Skeletal muscle satellite cell (primary cell): ENCODE data around the gene SYNJ1.

Experiments used
- H3K27me3 ChIP-seq: 2 replicates; pipeline ENCODE4 v1.7.0; 2013; ENCODE audit warnings: low read length; ENCODE audit not compliant: control insufficient read depth, insufficient read depth
- H3K36me3 ChIP-seq: 2 replicates; pipeline ENCODE4 v1.7.0; 2013; ENCODE audit warnings: mild to moderate bottlenecking, control low read depth, low read length; ENCODE audit not compliant: insufficient read depth
- H3K4me1 ChIP-seq: 2 replicates; pipeline ENCODE4 v1.7.0; 2013; ENCODE audit warnings: low read length; ENCODE audit not compliant: control insufficient read depth, insufficient read depth
- H3K4me2 ChIP-seq: 2 replicates; pipeline ENCODE4 v1.7.0; 2013; ENCODE audit warnings: mild to moderate bottlenecking, low read length
- H3K4me3 ChIP-seq: 2 replicates; pipeline ENCODE4 v1.7.0; 2013; ENCODE audit warnings: low read length
- H3K9ac ChIP-seq: 2 replicates; pipeline ENCODE4 v1.7.0; 2013; ENCODE audit warnings: mild to moderate bottlenecking, low read depth, low read length, moderate library complexity
- H3K9me3 ChIP-seq: replicated peaks from 2 replicates; pipeline ENCODE4 v1.7.0; 2013; ENCODE audit warnings: mild to moderate bottlenecking, control low read depth, low read length

Gene SYNJ1

GRCh38 chr21:32587120-32587519 is 140.7 kb downstream of the SYNJ1 start:
- Histone ChIP-seq H3K9ac (no peak overlapping the region), H3K27me3 (peaks cover 40% of the 10 kb centered on the region), H3K4me2 (no peak overlapping the region), H3K36me3 (no peaks in the 10 kb centered on the region), H3K4me3 (no peak overlapping the region), H3K4me1 (no peaks in the 10 kb centered on the region), H3K9me3 (no peaks in the 10 kb centered on the region)

- Histone ChIP-seq H3K27me3 (peaks cover 50% of the 10 kb centered on the region), H3K4me1 (no peaks in the 10 kb centered on the region)
These were observed 141.8 kb downstream of the SYNJ1 start for GRCh38 chr21:32585970-32586369.

GRCh38 chr21:32585042-32585710 is 142.6 kb downstream of the SYNJ1 start, which contains the start of gene TCP10L:
TCP10L (minus strand) TSS chr21:32585523; CDS start chr21:32584304, 1,219 bp downstream.
- Histone ChIP-seq H3K9ac (no peak within 1 kb of the TSS), H3K4me1 (no peaks in the 10 kb centered on the region), H3K9me3 (no peaks in the 10 kb centered on the region), H3K4me2 (no peak within 1 kb of the TSS), H3K27me3 (peaks cover 53% of the 10 kb centered on the region), H3K36me3 (no peaks in the 10 kb centered on the region), H3K4me3 (no peak within 1 kb of the TSS)

More at GRCh38 chr21:32585970-32586369, 141.8 kb downstream of the SYNJ1 start:
- Histone ChIP-seq H3K9ac (no peak overlapping the region), H3K4me2 (no peak overlapping the region), H3K9me3 (no peaks in the 10 kb centered on the region), H3K4me3 (no peak overlapping the region), H3K36me3 (no peaks in the 10 kb centered on the region)

- Histone ChIP-seq H3K27me3 (peaks cover 52% of the 10 kb centered on the region), H3K9me3 (no peaks in the 10 kb centered on the region), H3K36me3 (no peaks in the 10 kb centered on the region), H3K4me2 (no peak overlapping the region), H3K9ac (no peak overlapping the region), H3K4me3 (no peak overlapping the region), H3K4me1 (no peaks in the 10 kb centered on the region)
These were observed 143.3 kb downstream of the SYNJ1 start for GRCh38 chr21:32584472-32584871.

GRCh38 chr21:32581732-32582131 is 146.1 kb downstream of the SYNJ1 start:
- no peaks in the 10 kb centered on the region for H3K4me1 ChIP-seq
- no peak overlapping the region for H3K9ac ChIP-seq
- peaks cover 51% of the 10 kb centered on the region for H3K27me3 ChIP-seq
- no peaks in the 10 kb centered on the region for H3K36me3 ChIP-seq
- H3K9me3 ChIP-seq: no peaks in the 10 kb centered on the region
- H3K4me2 ChIP-seq: no peak overlapping the region
- H3K4me3 ChIP-seq: no peak overlapping the region

- no peaks in the 10 kb centered on the region for H3K9me3 ChIP-seq
- no peak overlapping the region for H3K9ac ChIP-seq
- H3K27me3 ChIP-seq: peaks cover 54% of the 10 kb centered on the region
- no peaks in the 10 kb centered on the region for H3K4me1 ChIP-seq
- no peaks in the 10 kb centered on the region for H3K36me3 ChIP-seq
- H3K4me3 ChIP-seq: no peak overlapping the region
- no peak overlapping the region for H3K4me2 ChIP-seq
These were observed 146.9 kb downstream of the SYNJ1 start for GRCh38 chr21:32580949-32581348.
